ENCODE measurements around the gene SPSB1. TPM values are rescaled to one million over a fixed set of nuclear protein-coding genes. Genes with fewer than 3 reads are reported as not detected.
A peak's percentile ranks its signal among the peaks of the same experiment; 100 is the strongest.

Gene SPSB1
- total RNA-seq, 2 donors from 2014 or later, result 107 to 171 TPM

DNA sequence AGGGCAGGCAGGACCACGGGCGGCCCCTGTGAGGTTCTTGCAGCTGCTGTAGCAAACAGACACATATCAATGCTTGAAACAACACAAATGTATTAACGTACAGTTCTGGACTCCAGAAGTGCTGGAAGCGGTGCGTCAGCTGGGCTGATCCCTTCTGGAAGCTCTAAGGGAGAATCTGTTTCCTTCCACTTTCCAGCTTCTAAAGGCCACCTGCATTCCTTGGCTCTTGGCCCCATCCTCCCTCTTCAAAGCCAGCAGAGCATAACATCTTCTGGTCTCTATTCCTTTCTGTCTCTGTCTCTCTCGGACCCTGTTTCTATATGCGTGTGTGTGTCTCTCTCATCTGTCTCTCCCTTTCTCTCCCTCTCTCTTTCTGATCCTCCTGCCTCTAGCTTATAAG, 102.3 kb downstream of the SPSB1 start:
- TF ChIP-seq, protein P1, sequence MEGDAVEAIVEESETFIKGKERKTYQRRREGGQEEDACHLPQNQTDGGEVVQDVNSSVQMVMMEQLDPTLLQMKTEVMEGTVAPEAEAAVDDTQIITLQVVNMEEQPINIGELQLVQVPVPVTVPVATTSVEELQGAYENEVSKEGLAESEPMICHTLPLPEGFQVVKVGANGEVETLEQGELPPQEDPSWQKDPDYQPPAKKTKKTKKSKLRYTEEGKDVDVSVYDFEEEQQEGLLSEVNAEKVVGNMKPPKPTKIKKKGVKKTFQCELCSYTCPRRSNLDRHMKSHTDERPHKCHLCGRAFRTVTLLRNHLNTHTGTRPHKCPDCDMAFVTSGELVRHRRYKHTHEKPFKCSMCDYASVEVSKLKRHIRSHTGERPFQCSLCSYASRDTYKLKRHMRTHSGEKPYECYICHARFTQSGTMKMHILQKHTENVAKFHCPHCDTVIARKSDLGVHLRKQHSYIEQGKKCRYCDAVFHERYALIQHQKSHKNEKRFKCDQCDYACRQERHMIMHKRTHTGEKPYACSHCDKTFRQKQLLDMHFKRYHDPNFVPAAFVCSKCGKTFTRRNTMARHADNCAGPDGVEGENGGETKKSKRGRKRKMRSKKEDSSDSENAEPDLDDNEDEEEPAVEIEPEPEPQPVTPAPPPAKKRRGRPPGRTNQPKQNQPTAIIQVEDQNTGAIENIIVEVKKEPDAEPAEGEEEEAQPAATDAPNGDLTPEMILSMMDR (IDR thresholded peaks at IDR 0.05), result no peak
- ATAC-seq (ENCODE audit: insufficient number of reproducible peaks, low FRiP score, low read depth) (no peak), DNase-seq (ENCODE audit: low spot score) (no peak)

DNA sequence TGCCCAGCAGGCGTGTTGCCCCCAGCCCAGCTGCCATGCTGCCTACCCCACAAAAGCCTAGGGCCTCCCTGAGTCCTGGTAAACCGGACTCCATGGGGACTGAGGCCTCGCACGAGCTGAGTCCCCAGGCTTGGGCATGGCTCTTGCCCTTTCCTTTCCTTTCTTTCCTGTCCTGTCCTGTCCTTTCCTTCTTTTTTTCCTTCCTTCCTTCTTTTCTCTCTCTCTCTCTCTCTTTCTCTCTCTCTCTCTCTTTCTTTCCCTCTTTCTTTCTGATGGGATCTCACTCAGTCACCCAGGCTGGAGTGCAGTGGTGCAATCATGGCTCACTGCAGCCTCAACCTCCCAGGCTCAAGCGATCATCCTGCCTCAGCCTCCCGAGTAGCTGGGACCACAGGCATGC, 104.4 kb downstream of the SPSB1 start:
- ATAC-seq (ENCODE audit: insufficient number of reproducible peaks, low FRiP score, low read depth), result no peak
- no peak overlapping the region for H3K4me3 ChIP-seq
- no peaks in the 10 kb centered on the region for H3K9me3 ChIP-seq
- no peak for DNase-seq (ENCODE audit: low spot score)
- H3K27ac ChIP-seq, result peak overlapping the region; percentile 86 to 93
- TF ChIP-seq, protein P1 (IDR thresholded peaks at IDR 0.05), result no peak
- H3K4me1 ChIP-seq (ENCODE audit: control insufficient read depth in 1 of 2, low read depth in 2 of 2), result peaks cover 35 to 49% of the 10 kb centered on the region in 2 donors
- H3K27me3 ChIP-seq (replicated peaks; ENCODE audit: insufficient read depth), result no peaks in the 10 kb centered on the region
- no peaks in the 10 kb centered on the region for H3K36me3 ChIP-seq

More for the DNA sequence above, 102.3 kb downstream of the SPSB1 start:
- Histone ChIP-seq H3K9me3 (no peaks in the 10 kb centered on the region), H3K27ac (no peak overlapping the region), H3K4me3 (no peak overlapping the region), H3K4me1 (ENCODE audit: control insufficient read depth in 1 of 2, low read depth in 2 of 2) (peaks cover 18 to 29% of the 10 kb centered on the region in 2 donors), H3K27me3 (replicated peaks; ENCODE audit: insufficient read depth) (no peaks in the 10 kb centered on the region), H3K36me3 (no peaks in the 10 kb centered on the region)

DNA sequence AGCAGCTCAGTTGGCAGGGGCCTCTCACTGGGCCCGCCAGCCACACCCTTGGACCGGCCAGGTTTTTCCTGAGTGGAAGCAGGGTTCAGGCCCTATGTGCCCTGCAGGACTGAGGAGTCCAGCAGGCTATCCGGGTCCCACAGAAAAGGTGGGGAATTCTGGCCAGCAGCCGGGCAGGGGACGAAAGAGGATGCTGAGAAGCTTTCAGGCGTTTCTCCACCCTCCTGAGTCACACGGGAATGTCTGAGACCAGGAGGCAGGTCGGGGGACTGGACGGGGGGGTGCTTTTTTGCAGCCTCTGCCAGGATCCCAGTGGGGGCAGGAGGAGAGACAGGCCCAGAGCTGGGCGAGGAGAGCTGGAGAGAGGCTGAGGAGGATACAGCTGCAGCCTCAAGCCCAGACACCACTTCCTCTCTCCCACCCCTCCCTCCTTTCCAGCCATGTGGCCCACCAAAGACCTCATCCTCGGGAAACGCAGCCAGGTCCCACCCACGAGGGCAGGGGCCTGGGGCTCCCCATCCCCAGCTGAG, 105.4 kb downstream of the SPSB1 start:
- no peaks in the 10 kb centered on the region for H3K9me3 ChIP-seq
- DNase-seq (ENCODE audit: low spot score), result no peak

DNA sequence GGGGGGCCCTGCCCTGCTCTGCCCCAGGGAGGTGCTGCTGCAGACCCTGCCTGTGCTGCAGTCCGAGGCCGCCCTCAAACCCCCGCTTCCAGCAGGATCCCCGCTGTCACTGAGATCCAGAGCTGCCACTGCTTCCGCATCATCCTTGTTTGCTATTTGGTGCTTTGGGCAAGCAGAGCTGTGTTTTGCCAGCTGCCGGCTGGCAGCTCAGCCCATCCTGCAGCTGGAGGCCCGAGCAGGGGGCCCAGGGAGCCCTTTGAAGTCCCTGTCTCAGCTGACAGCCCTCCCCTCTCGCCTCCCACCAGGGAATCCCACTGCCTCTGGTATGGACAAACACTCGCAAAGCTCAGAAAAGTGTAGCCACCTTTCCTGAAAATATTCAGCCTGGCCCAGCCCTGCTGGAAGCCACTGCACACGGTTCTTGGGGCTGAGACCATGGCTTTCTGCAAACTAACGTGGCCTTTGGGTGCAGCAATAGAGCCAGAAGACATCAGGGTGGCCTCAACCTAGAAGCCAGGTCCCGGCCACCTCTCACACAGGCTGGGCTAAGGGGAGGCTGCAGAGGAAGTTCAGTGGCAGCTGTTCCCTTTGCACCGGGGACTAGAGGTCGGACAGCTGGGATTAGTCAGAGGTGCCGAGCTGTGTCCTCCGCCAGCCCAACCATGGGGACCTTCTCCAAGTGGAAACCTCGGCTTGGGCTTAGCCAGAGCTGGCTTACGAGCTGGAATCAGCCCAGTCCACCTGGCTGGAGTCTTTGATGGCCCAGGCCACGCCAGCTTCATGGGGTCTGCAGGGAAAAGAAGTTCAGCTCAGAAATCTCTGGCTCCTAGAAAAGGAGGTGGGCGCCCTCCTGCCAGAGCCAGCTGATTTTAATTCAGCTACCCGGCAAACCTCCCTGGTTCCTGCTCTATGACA, 107.1 kb downstream of the SPSB1 start:
- peaks cover 40 to 71% of the 10 kb centered on the region in 2 donors for H3K4me1 ChIP-seq (ENCODE audit: control insufficient read depth in 1 of 2, low read depth in 2 of 2)
- TF ChIP-seq, protein P1 (IDR thresholded peaks at IDR 0.05), result no peak
- no peak overlapping the region for H3K4me3 ChIP-seq
- DNase-seq (ENCODE audit: low spot score) (no peak), ATAC-seq (ENCODE audit: insufficient number of reproducible peaks, low FRiP score, low read depth) (no peak)
- no peaks in the 10 kb centered on the region for H3K36me3 ChIP-seq
- H3K27me3 ChIP-seq (replicated peaks; ENCODE audit: insufficient read depth), result no peaks in the 10 kb centered on the region
- H3K9me3 ChIP-seq, result no peaks in the 10 kb centered on the region
- peak overlapping the region; percentile 86 to 93 for H3K27ac ChIP-seq

More for the DNA sequence above, 105.4 kb downstream of the SPSB1 start:
- Histone ChIP-seq H3K27ac (peak overlapping the region; percentile 86 to 93), H3K36me3 (no peaks in the 10 kb centered on the region), H3K27me3 (replicated peaks; ENCODE audit: insufficient read depth) (no peaks in the 10 kb centered on the region), H3K4me3 (no peak overlapping the region), H3K4me1 (ENCODE audit: control insufficient read depth in 1 of 2, low read depth in 2 of 2) (peaks cover 40 to 59% of the 10 kb centered on the region in 2 donors)
- ATAC-seq (ENCODE audit: insufficient number of reproducible peaks, low FRiP score, low read depth), result no peak
- TF ChIP-seq, protein P1 (IDR thresholded peaks at IDR 0.05), result no peak

DNA sequence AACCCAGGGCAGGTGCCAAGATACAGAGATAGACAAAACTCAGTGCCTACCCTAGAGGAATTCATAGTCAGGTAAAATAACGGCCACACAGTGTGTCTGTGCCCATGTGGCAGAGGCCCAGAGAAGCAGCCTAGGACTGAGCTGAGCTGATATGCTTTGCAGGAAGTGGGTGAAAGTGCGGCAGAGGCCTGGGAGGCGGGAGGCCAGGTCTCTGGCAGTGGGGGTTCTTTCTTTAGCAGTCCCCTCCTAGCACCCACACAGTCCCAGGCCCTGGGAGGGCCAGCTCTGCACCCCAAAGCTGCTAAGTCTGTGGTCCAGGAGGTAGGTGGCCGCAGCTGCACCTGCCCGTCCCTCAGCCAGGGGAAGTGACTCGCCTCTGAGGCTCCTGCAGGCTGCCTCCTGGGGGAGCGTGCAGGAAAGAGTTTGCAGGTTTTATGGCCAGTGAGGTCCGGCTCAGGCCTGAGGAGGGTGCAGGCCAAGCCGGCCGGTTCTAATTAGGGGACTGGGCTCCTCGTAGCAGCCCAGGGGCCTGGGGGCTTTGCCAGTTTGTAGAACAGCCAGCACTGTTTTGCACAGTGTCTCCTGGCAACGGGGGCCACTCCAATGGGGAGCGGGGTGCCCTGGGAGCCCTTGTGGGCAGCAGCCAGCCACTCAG, 107.9 kb downstream of the SPSB1 start:
- Histone ChIP-seq H3K36me3 (no peaks in the 10 kb centered on the region), H3K27me3 (replicated peaks; ENCODE audit: insufficient read depth) (no peaks in the 10 kb centered on the region), H3K9me3 (no peaks in the 10 kb centered on the region), H3K4me3 (no peak overlapping the region), H3K4me1 (ENCODE audit: control insufficient read depth in 1 of 2, low read depth in 2 of 2) (peaks cover 40 to 79% of the 10 kb centered on the region in 2 donors), H3K27ac (peak overlapping the region; percentile 86 to 93)
- no peak for DNase-seq (ENCODE audit: low spot score)
- TF ChIP-seq, protein P1 (IDR thresholded peaks at IDR 0.05), result no peak
- ATAC-seq (ENCODE audit: insufficient number of reproducible peaks, low FRiP score, low read depth), result no peak

Data from thoracic aorta (tissue), 2 donors.